ENCODE data around the gene ZP1. TPM values are rescaled to one million over a fixed set of nuclear protein-coding genes. Genes with fewer than 3 reads are reported as not detected.
A peak's percentile ranks its signal among the peaks of the same experiment; 100 is the strongest.

The ZP1 gene
- total RNA-seq, 6 experiments from 2014 or later: 0.13 to 0.30 (median 0.29) TPM; not detected in 3

DNA sequence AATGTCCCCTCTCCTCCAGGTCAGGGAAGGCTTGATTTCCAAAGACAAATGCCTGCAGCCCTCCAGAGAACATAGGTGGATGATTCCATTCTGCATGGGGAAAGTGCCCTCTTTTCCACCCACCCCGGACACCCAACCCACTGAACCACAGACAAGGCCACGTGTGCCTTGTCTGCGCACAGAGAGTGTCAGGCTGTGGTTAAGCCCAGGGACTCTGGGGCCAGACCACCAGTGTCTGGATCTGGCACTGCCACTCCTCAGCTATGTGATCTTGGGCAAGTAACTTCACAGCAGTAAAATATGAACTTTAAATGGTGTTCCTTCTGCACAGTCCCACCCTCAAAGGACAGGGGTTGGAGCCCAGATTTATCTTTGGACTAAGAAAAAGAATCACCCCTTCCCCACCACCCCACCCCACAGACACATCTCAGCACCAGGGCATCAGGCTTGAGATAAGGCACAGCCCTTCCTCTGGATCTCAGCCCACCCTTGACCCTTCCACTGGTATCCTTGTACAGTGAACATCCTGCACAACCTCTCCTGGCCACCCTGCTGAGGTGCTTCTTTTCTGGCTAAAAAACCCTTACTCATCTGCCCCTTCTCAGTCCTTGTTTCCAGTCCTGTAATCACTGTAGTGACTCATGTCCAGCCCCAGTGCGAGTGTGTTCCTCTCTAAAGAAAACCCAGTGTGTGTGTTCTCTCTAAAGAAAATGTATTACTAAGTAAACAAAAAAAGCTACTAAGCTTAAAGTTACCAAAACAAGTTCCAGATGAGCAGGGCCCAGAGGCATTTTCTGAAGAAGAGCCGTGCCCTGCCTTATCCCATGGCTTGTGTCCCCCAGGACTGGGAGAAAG is 9.7 kb upstream of the ZP1 start:
- no peaks in the 10 kb centered on the region for H3K9me3 Mint-ChIP-seq
- H3K4me1 Mint-ChIP-seq (ENCODE audit: low read depth): peaks cover 24% of the 10 kb centered on the region
- TF ChIP-seq, protein P1, sequence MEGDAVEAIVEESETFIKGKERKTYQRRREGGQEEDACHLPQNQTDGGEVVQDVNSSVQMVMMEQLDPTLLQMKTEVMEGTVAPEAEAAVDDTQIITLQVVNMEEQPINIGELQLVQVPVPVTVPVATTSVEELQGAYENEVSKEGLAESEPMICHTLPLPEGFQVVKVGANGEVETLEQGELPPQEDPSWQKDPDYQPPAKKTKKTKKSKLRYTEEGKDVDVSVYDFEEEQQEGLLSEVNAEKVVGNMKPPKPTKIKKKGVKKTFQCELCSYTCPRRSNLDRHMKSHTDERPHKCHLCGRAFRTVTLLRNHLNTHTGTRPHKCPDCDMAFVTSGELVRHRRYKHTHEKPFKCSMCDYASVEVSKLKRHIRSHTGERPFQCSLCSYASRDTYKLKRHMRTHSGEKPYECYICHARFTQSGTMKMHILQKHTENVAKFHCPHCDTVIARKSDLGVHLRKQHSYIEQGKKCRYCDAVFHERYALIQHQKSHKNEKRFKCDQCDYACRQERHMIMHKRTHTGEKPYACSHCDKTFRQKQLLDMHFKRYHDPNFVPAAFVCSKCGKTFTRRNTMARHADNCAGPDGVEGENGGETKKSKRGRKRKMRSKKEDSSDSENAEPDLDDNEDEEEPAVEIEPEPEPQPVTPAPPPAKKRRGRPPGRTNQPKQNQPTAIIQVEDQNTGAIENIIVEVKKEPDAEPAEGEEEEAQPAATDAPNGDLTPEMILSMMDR (IDR thresholded peaks at IDR 0.05): no peak
- H3K4me3 Mint-ChIP-seq: no peak overlapping the region
- peak; percentile 30 for DNase-seq
- H3K27ac Mint-ChIP-seq: peak overlapping the region; percentile 59; the same call in 1 of the 2 replicates
- H3K27me3 Mint-ChIP-seq (ENCODE audit: insufficient read depth): peaks cover 7% of the 10 kb centered on the region
- no peaks in the 10 kb centered on the region for H3K36me3 Mint-ChIP-seq (ENCODE audit: low read depth)

DNA sequence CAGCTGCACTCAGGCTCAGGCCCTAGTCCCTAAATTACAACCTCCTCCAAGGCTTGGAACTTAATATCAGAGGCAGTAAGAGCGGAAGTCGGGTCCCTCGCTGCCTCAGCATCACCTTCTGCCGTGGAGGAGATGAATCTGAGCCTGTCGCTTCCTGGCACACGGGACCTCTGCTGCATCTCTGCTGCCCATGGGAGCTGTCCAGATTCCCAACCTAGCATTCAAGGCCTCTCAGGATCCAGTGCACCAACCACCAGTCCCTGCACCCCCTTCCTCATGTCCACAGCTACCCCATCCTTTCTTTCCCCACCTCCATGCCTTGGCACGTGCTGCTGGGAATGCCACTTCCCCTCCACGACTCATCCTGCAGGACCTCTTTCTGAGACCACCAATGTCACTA is 9.1 kb upstream of the ZP1 start:
- H3K36me3 Mint-ChIP-seq (ENCODE audit: low read depth): no peaks in the 10 kb centered on the region
- H3K9me3 Mint-ChIP-seq: no peaks in the 10 kb centered on the region

DNA sequence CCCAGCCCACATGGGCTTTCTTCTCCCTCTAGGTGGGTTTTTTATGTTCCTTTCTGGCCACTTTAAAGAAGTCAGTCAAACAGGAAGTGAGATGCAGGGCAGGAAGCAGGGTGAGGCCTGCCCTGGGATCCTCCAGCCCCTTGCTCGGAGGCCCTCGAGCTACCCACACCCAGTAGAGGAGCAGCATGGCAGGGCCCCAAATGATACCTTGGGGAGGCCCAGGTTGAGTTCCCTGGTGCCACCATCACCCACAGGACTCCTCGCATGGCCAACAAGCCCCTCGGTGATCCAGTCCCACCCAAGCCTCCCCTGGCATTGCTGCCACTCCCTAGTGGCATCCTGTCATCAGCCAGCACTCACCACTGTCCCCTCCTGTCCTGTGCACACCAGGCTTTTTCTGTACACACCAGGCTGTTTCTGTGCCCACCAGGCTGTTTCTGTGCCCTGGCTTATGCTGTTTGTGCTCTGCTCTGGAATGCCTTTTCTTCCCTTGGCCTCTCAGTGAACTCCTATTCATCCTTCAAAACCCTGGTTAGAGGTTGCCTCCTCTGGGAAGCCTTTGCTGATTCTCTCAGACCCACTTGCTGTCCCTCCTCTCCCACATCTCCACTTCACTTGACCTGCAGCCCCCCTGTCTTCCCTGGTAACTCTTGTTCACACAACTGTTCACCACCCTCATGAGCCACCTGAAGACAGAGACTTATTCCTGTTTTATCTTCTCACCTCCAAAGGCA is 8.4 kb upstream of the ZP1 start:
- H3K9me3 Mint-ChIP-seq: no peaks in the 10 kb centered on the region
- DNase-seq: no peak
- peaks cover 24% of the 10 kb centered on the region for H3K4me1 Mint-ChIP-seq (ENCODE audit: low read depth)
- TF ChIP-seq, protein P1 (IDR thresholded peaks at IDR 0.05): no peak
- no peak overlapping the region for H3K4me3 Mint-ChIP-seq
- no peaks in the 10 kb centered on the region for H3K36me3 Mint-ChIP-seq (ENCODE audit: low read depth)
- peak overlapping the region; percentile 27; the same call in 1 of the 2 replicates for H3K27ac Mint-ChIP-seq
- peaks cover 13% of the 10 kb centered on the region for H3K27me3 Mint-ChIP-seq (ENCODE audit: insufficient read depth)

More for the DNA sequence above, 9.1 kb upstream of the ZP1 start:
- Mint-ChIP-seq H3K4me3 (no peak overlapping the region), H3K27me3 (ENCODE audit: insufficient read depth) (peaks cover 12% of the 10 kb centered on the region), H3K4me1 (ENCODE audit: low read depth) (peaks cover 24% of the 10 kb centered on the region), H3K27ac (peak overlapping the region; percentile 59; the same call in 1 of the 2 replicates)
- TF ChIP-seq, protein P1 (IDR thresholded peaks at IDR 0.05): no peak
- no peak for DNase-seq

DNA sequence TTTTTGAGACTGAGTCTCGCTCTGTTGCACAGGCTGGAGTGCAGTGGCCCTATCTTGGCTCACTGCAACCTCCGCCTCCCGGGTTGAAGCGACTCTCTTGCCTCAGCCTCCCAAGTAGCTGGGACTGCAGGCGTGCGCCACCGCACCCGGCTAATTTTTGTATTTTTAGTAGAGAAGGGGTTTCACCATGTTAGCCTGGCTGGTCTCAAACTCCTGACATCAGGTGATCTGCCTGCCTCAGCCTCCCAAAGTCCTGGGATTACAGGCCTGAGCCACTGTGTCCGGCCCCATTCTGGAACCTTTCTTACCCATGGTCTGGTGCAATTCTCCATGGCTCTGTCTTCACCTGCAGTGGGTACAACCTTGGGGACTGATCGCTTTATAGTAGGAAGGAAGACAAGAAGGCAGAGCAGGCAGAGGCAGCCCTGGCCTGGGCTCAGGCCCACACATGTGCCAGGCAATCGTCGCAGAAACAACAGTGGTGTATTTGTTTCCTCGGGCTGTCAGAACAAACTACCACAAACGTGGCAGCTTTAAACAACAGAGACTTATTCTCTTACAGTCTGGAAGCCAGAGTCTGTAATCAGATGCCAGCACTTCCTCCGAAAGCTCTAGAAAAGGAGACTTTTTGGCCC is 7.6 kb upstream of the ZP1 start:
- Mint-ChIP-seq H3K36me3 (ENCODE audit: low read depth) (no peaks in the 10 kb centered on the region), H3K9me3 (no peaks in the 10 kb centered on the region), H3K4me1 (ENCODE audit: low read depth) (peaks cover 24% of the 10 kb centered on the region), H3K27me3 (ENCODE audit: insufficient read depth) (peaks cover 16% of the 10 kb centered on the region), H3K4me3 (no peak overlapping the region), H3K27ac (no peak overlapping the region)
- no peak for DNase-seq
- TF ChIP-seq, protein P1 (IDR thresholded peaks at IDR 0.05): no peak

DNA sequence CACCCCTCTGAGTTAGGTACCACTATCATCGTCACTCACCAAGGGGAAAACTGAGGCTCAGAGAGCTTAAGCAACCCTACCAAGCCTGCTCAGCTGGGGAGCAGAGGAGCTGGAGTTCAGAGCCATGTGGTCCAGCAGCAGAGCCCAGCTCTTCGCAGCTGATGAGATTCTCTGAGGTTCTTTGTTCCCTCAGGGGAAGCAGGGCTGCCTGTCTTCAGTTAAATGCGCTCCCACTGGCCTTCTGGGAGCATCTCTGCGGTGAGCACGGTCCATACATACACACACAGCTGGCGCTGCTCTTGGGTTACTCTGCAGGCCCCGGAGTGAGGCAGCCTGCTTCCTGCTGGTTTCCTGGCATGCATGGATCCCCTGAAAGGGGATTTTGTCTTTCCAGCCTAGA is 6.4 kb upstream of the ZP1 start:
- no peaks in the 10 kb centered on the region for H3K9me3 Mint-ChIP-seq
- no peak overlapping the region for H3K27ac Mint-ChIP-seq
- no peaks in the 10 kb centered on the region for H3K36me3 Mint-ChIP-seq (ENCODE audit: low read depth)
- peaks cover 19% of the 10 kb centered on the region for H3K4me1 Mint-ChIP-seq (ENCODE audit: low read depth)
- no peak for DNase-seq
- peaks cover 25% of the 10 kb centered on the region for H3K27me3 Mint-ChIP-seq (ENCODE audit: insufficient read depth)
- H3K4me3 Mint-ChIP-seq: no peak overlapping the region
- TF ChIP-seq, protein P1 (IDR thresholded peaks at IDR 0.05): no peak

All from HFFc6 (cell line).